K562 (cell line): ENCODE measurements around the gene POLE2. TPM values are rescaled to one million over a fixed set of nuclear protein-coding genes. Genes with fewer than 3 reads are reported as not detected.

Experiments
- MGA ChIP-seq: fragments of 450-650 bp; IDR thresholded peaks from 2 replicates; pipeline ENCODE4 v1.6.1; 2016; ENCODE audit warnings: mild to moderate bottlenecking, moderate library complexity
- polyA plus RNA-seq, 8 experiments: library from polyadenylated mRNA; depleted of rRNA in 4 of 8; stranded (reverse) in 5 of 8; unstranded in 3 of 8; fragments of >200 nt; fragmentation: Nextera tagmentation in 2 of 8; fragmentation: Illumina TruSeq in 1 of 8; extraction: Ambion mirVana in 2 of 8; extraction: Trizol in 1 of 8; gene quantifications; 2 replicates each; pipeline versions ENCODE4 v1.2.1 to v1.2.3, GENCODE V29; 2011 to 2014; ENCODE audit warnings: inconsistent platforms in 1 of 8, missing spikeins in 1 of 8
- total RNA-seq, 7 experiments: library from RNA; depleted of rRNA in 6 of 7; stranded (reverse); fragments of >200 nt in 6 of 7; fragmentation: Illumina TruSeq in 2 of 7; extraction: Trizol in 2 of 7; gene quantifications; 2 replicates each; pipeline versions ENCODE4 v1.2.1 to v1.2.3, GENCODE V29; 2011 to 2021; ENCODE audit warnings: low replicate concordance in 1 of 7

POLE2 gene
- total and polyA plus RNA-seq, 9 of the 15 experiments (the other 6 are each of a cell fraction or from before 2014, with no cell fraction given), result 30.7 to 78.4 (median 55.4) TPM

GRCh38 chr14:49621114-49621881 is 66.7 kb downstream of the POLE2 start (continued):
- TF ChIP-seq MGA, result peak; percentile 81
